Activated CD4-positive, alpha-beta T cell treated with anti-CD3 and anti-CD28 coated beads, Interleukin-2, Interleukin-6, amounts not matched to agents 100 ng/mL and 50 ng/mL, durations not matched to agents 16 hours and 8 hours (primary cell): Measurements from ENCODE around the gene FAM131B.

Experiments
- DNase-seq: peaks from one replicate; pipeline ENCODE4 v3.0.0-alpha.2; 2020

FAM131B gene

DNA sequence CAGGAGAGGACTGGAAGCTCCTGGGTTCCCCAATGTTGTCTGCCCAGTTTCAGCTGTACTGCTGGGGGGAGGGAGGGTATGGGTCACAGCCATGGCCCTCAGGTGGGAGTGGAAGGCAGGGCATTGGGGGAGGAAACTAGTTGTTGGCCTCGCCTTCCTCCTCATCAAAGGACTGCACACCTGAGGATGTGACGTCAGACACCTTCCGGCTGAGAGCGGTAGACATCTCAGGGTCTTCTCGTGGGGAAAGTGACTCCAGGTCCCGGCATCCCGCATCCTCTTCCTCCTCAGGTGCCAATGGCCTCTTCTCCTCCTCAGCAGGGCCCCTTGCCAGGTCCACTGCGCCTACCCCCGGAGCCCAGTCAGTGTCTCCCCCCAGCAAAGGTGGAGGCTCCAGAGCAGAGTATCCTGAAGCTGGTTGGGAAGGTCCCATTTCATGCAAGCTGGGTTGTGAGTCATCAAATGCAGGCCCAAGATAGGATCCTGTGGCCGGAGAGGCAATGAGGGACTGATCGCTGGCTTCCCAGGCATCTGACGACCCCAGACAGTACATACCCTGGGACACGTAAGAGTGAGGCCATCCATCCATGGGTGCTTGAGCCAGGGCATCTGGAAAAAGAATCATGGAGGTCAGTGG, 6.0 kb downstream of the FAM131B start:
- DNase-seq, result no peak

- DNase-seq, result no peak
Observed at GRCh38 chr7:143355450-143356385, 6.8 kb downstream of the FAM131B start.

DNA sequence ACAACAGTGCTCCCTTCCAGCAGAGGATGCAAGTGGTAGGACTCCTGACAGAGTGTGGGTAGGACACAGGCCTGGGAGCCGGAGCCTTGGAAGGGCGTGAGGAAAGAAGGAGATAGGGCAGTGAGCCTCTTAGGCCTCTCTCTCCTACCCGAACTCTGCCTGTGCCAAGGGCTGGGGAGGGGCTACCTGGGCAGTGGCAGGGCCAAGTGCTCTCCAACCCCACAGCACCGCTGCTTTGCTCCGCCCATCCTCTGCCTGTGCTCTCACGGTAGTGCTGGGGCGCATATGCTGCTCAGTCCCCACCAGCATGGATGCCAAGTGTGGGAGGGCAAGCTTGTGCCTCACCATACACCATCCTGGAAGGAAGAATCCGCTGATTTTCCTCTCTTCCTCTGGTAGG, 7.5 kb downstream of the FAM131B start:
- no peak for DNase-seq

DNA sequence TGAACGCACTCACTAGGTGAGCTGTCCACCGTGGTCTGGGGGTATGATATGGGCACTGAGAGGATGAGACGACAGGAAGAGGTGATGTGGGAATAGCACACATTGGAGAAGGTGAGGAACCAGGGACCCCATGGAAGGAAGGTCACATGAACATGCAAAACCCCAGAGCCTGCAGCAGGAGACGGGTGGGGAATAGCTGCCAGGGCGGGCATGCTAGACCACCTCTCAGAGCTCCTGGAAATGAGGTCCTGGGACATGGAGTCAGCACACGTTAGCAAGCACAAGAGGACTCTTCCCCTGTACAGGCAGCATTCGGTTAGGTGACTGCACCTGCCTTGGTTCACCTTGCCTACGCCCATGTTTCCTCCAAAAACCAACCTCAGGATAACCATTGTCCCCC, 8.1 kb downstream of the FAM131B start:
- no peak for DNase-seq

DNA sequence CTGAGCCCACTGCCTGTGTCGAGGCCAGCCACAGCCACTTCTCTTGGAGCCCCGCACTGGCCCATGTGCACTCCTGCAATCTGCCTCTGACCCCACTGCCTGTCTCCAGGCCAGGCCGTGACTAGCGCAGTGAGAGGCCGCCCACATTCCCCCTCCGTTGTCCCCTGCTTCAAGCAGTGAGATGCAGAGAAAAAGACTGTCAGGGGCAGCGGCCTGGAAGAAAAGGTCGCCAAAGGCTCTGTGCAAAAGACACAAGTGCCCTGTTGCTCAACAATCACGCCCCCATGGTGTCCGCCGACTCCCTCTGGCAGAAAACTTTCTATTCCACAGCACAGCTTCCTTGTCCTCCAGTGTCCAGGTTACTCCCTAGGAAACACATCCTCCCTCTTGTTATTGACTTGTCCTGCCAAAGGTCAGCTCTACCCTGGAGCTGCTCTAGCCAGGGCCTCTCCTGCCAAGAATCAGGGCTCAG, 9.9 kb downstream of the FAM131B start:
- DNase-seq, result no peak

DNA sequence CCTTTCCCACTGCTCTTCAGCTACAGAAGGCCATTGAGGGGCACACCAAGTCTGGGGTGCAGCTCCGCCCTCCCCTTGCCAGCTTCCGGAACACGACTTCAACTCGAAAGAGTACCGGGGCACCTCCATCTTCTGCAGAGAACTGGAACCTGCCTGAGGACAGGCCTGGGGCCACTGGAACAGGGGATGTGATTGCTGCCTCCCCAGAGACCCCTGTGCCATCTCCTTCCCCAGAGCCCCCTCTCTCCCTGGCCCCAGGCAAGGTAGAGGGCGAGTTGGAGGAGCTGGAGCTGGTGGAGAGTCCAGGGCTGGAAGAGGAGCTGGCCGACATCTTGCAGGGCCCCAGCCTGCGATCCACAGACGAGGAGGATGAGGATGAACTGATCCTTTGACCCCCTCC, 10.9 kb downstream of the FAM131B start:
- no peak for DNase-seq

DNA sequence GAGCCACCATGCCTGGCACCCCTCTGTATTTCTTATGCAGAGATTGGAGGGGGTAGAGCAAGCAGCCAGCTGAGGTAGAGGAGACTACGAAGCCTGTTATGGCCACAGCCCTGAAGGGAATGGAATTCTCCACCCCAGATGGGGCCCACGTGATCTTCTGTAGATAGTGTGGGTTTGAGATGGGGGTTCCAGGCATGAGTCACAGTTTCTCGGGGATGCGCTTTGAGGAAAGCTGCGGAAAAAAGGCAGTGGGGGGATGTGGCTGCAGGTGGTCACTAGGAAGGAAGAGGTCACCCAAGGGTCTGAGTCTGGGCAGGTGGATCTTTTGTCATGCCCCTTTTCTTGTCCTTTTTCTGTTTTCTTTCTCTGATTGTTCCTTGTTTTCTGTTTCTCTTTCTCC, 11.5 kb downstream of the FAM131B start:
- DNase-seq, result no peak

DNA sequence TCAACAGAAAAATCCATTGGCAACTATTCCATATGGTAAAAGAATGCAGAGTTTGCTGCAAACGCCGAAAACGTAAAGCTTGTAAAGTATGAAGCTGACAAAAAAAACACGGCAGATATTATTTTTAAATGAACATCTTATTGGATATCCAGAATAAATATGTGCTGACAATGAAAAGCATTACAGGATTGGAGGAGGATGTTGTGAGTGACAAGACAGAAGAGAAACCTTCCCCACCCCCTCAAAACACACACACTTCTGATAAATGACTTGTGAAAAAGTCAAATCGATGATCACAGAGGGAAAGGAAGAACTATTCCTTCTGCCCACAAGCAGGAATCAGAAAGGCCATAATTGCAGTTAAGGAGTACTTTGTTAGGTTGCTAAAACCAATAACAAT, 14.6 kb downstream of the FAM131B start:
- DNase-seq, result no peak

DNA sequence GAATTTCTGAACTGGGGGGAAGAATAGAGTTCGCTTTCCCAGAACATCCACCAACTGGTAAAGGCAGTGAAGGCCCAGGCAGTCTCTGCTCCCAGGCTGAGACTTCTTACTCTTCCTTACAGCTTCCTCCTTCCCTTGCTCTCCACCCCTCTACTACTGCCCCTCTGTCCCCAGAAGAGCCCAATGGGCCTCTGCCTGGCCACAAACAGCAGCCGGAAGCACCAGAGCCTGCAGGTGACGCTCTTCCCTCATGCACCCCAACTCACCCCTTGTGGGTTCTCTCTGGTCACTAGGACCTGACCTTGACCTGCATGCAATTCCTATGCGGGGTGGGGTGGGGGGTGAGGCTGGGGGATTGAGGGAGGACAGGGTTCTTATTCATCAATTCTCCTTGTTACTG, 16.5 kb downstream of the FAM131B start:
- DNase-seq, result no peak

GRCh38 chr7:143345428-143345900, 17.0 kb downstream of the FAM131B start:
- peak; percentile 70 for DNase-seq

GRCh38 chr7:143343596-143343995, 18.9 kb downstream of the FAM131B start:
- no peak for DNase-seq

DNA sequence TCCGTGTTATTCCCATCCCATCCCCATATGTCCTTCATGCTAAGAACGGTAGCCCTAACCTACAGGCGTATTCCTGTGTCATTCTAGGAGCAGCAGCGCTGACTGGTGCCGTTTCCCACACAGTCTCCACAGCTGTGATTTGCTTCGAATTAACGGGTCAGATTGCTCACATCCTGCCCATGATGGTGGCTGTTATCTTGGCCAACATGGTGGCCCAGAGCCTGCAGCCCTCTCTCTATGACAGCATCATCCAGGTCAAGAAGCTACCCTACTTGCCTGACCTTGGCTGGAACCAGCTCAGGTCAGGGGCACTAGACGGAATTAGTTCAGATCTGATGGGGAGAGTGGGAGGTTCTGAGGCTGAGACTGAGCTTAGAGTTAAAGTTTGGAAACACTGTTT, 20.7 kb downstream of the FAM131B start:
- no peak for DNase-seq

DNA sequence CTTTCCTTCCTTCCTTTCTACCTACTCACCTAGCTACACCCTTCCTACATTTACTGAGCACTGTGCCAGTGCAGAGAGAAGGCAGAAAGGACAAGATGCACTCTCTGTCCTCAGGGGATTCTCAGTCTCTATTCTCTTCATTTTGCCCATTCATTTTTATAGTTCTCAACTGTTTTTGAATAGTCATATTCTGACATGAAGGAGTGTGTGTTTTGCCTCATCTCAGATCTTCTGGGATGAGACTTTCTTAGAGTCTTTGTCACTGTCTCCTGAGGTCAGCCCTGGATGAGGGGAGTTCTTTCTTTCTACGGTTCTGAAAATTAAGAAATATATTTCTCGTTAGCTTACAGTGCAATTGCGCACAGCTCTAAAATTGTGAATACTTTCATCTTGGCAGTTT, 25.3 kb downstream of the FAM131B start:
- no peak for DNase-seq

DNA sequence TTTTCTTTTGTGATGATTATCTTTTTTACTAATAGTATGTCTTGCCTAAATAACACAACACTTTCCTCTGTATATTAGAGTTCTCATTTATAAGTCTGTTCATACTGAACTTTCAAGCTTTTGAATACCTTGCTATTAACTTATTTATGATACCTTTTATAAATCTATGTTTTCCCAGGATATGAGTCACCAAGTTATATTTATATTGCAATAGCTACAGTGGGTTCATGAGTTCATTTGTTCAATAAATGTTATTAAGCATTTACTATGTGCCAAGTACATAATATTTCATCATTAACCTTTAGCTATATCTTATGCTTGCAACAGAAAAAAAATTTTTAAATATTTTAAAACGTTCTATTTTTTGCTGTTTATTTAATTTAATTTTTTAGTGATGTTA, 28.3 kb downstream of the FAM131B start:
- DNase-seq, result no peak

DNA sequence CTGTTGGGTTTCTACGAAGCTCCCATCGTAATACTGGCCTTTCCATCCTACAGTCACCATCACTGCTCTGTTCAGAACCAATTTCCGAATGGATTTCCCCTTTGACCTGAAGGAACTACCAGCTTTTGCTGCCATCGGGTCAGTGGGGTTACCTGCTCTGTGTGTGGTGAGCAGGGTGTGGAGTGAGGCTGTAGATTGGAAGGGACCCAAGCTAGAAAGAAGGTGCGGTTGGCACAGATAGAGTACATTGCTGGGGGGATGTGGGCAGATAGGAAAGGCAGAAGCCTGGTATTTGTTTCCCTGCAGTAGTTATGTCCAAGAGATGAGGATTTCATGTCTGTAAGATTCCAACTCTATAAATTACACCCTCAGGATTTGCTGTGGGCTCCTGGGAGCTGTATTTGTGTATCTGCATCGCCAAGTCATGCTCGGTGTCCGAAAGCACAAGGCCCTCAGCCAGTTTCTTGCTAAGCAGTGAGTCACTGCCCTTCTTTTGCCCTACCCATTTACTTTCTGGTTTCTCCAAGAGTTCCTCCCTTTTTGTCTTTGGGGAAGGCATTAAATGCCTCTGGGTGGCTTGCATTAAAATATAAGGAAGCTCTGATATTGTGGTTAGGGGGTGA, 31.2 kb downstream of the FAM131B start:
- DNase-seq, result no peak

DNA sequence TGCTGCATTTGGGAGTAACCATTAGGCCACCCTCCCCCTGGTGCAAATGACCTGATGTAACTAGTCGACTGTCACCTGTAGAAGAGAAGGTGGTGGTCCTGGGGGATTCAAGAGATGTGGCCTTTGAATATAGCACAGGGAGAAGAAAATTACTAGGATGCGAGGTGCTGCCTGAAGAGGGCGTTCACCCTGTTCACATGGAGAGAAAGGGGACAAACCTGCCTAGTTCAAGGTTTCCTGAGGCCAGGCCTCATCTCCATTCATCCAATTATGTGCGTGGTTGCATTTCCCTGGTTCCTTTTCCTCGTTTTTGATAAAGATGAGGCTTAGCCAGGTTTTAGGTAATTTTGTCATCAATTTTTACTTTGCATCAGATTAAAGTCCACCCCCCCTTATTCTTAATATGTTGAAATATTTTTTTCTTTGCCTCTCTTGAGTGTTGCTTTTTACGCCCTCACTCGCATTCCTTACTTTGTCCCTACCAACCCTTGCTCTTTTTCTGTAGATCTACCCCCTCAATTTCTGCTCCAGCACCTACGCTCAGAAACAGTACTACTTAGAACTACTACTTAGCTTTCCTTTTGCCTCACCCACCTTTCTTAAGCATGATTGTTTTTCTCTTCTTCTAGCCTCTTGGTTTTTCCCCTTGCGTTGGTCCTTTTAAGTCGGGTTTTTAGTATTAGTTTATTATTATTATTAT, 32.9 kb downstream of the FAM131B start:
- DNase-seq, result no peak

GRCh38 chr7:143327903-143328302, 34.6 kb downstream of the FAM131B start:
- DNase-seq, result no peak

- DNase-seq, result no peak
Observed at GRCh38 chr7:143325240-143325639, 37.3 kb downstream of the FAM131B start.

GRCh38 chr7:143323653-143324052, 38.9 kb downstream of the FAM131B start:
- no peak for DNase-seq

DNA sequence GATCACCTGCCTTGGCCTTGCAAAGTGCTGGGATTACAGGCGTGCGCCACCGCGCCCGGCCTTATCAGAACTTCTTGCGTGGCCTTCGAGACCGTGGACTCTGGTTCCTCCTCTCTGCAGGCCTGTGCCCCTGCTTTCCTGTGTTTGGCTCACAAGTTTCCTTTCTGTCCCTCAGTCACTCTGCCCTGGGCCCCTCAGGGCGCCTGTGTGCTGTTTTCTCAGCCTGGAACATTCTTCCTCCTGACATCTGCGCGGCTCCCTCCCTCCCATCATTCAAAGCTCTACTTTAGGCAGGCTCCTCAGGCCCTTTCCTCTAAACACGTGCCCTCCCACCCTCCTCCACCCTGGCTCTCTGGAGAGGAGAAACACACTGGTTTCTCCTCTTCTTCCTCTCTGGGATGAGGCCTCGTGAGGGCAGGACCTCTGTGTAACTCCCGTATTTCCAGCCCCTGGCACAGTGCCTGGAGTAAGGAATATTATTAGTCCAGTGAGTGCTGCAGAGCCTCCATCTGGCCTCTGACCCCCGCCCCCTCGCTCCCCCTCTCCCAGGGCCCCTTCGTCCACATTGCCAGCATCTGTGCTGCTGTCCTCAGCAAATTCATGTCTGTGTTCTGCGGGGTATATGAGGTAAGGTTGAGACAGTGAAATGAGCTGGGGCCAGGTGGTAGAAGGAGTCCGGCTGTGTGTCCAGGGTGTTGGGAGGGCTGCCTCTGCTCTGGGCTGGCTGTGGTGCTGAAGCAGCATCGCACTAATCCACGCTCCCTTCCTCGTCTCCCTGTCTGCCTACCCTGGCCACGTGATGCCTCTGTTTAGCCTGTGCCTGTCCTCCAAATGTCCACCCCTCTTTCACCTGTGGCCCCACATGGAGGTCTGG, 39.5 kb downstream of the FAM131B start:
- no peak for DNase-seq

DNA sequence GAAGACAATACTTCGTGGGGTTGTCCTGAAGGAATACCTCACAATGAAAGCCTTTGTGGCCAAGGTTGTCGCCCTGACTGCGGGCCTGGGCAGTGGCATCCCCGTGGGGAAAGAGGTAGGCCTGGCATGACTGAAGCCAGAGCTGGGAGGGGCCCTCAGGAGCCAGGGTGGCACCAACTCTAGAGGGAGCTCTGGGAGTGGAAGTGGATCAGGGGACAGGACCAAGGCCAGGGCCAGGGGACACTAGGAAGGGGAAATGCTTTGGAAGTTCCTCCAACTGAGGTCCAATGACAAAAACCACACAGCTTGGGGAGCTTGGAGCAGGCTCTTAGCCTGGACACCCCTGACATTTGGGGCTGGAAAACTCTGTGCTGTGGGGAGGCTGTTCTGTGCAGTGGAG, 40.8 kb downstream of the FAM131B start:
- DNase-seq, result no peak

DNA sequence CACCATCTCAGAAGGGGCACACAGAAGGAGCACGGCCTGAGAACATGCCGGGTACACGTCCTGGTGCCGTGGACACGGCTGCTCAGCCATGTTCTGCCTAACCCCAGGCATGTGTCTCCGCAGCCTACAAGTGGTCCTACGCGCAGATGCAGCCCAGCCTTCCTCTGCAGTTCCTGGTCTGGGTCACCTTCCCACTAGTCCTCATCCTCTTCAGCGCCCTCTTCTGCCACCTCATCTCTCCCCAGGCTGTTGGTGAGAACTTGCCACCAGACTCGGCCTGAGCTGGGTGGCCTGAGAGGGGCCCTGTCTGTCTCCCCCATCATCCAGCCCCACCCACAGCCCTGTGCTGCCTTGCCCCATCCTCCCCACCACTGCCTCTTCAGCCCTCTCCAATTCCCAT, 41.3 kb downstream of the FAM131B start:
- DNase-seq, result no peak
